Ureter (tissue), 1 donor: ENCODE results near the gene GPR25. TPM values are rescaled to one million over a fixed set of nuclear protein-coding genes. Genes with fewer than 3 reads are reported as not detected.

Experiments used
- DNase-seq: peaks from one replicate; pipeline ENCODE4 v3.0.0-alpha.2; 2020; ENCODE audit warnings: low spot score
- total RNA-seq: library from RNA; stranded (reverse); gene quantifications from one replicate; pipeline ENCODE4 v1.2.4, GENCODE V29; 2023
- donor health status: DM: yes; HTN: yes; CAD: no.

Gene GPR25, protein sequence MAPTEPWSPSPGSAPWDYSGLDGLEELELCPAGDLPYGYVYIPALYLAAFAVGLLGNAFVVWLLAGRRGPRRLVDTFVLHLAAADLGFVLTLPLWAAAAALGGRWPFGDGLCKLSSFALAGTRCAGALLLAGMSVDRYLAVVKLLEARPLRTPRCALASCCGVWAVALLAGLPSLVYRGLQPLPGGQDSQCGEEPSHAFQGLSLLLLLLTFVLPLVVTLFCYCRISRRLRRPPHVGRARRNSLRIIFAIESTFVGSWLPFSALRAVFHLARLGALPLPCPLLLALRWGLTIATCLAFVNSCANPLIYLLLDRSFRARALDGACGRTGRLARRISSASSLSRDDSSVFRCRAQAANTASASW
- total RNA-seq = not detected

GRCh38 chr1:200872446-200873115, at the start of gene GPR25:
GPR25 (plus strand) TSS chr1:200872981; CDS start chr1:200873038, 57 bp downstream.
- no peak for DNase-seq

DNA sequence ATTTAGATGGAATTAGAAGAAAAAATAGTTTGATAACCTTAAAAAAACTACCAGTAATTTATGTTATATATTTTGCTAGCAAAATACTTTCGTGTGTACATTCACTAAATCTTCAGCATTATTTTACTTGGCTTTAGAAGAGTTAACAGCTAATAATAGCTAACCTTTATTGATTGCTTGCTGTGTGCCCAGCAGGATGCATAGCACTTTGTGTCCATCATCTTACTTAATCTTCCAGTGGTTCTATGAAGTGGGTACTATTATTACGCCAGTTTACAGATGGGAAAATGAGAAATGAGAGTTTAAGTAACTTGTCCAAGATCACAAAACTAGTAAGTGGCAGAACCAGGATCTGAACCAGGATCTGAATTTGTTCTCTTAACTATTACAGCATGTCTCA, 41.7 kb upstream of the GPR25 start:
- DNase-seq = no peak

GRCh38 chr1:200834383-200834782, 38.4 kb upstream of the GPR25 start:
- no peak for DNase-seq

GRCh38 chr1:200836213-200836612, 36.6 kb upstream of the GPR25 start:
- no peak for DNase-seq

- no peak for DNase-seq
Measured at GRCh38 chr1:200837931-200838571, 34.7 kb upstream of the GPR25 start.

GRCh38 chr1:200838676-200839445, 33.9 kb upstream of the GPR25 start:
- DNase-seq = no peak

DNA sequence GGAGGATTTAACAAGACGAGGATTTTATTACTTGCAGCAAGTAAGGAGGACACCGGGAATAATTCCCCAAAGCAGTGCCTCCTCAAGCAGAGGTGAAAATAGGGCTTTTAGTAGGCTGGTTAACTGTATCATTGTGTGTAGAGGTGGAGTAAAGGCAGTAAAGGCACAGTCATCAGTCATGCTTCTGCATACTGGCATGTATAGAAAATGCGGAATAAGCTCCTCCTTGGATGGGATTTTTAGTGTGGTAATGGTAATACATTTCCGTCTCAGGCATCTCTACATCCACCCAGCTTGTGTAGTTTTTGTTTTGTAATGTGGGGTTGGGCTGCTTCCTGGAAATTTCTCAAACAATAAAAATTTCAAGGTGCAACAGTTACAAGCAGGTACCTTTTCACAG, 27.4 kb upstream of the GPR25 start:
- DNase-seq = no peak

GRCh38 chr1:200846398-200846797, 26.4 kb upstream of the GPR25 start:
- no peak for DNase-seq

- DNase-seq = no peak
Measured at GRCh38 chr1:200849430-200849829, 23.4 kb upstream of the GPR25 start.

GRCh38 chr1:200850554-200850953, 22.2 kb upstream of the GPR25 start:
- no peak for DNase-seq

DNA sequence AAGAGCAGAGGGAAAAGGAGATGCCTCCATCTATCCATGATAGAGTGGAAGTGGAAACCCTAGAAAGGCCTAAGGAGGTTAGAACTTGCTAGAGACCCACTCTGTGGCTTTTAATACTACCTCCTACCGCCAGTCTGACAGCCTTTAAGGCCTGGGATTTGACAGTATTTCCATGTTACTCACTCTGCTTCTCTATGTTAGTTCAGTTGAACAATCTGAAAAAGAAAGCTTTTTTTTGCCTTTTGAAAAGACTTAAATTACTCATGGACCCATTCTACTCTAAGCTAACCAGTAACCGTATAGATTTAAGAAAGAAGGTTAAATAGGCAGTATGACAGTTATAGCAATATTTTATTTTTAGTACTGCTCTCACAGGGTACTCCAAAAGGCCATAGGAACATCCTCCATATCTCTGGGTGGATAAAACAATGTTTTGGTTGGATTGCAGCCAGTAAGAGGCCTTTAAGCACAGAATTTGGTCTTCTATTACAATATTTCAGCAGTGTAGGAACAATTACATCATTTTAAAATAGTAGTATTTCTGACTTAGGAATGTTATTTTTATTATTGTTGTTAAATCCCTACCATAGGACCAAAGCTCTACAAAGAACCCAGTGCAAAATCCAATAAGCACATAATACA, 15.9 kb upstream of the GPR25 start:
- no peak for DNase-seq

DNA sequence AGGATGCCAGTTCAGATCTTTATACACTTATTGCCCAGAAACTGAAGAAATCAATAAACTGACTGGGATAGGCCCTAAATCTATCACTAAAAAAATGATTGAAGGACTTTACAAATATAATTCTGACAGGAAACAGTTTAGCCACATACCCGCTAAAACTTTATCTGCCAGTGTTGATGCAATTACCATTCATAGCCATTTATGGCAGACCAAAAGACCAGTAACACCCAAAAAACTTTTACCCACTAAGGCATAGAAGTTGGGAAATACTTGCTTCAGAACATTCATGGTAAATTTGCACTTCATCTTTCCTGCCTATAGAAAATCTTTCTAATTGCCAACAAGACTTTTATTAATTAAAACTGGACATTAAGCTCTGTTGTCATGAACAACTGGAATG, 15.0 kb upstream of the GPR25 start:
- no peak for DNase-seq

DNA sequence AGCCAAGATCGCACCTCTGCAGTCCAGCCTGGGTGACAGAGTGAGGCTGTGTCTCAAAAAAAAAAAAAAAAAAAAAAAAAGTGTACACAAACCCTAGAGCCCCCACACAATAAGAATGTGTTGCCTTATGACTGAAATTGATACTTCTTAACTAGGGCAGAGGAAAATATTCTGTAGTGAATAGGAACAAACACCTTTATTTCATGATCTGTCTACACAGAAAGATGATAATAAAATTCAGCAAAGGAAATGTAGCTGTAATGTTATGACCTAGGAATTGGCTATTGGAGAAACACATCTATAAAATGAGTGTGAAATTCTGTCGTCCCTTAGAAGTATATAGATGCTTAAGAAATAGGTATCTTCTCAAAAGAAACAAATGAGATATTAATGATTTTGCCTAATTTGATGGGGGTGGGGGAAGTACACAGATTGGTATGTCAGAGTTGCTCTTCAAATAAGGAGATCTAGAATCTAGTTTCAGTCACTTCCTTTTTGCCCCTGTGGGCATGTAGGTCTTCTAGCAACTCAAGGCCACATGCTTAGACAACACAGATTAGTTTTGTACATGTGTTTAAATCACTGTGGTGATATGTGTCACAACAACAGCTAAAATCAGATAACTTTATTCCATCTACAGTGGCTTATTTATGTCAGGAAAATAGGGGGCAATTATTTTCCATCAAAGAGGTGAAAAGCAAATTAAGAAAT, 10.7 kb upstream of the GPR25 start:
- DNase-seq = no peak

- DNase-seq = no peak
Measured at GRCh38 chr1:200862713-200863415, 9.9 kb upstream of the GPR25 start.

GRCh38 chr1:200866116-200866515, 6.7 kb upstream of the GPR25 start:
- no peak for DNase-seq

DNA sequence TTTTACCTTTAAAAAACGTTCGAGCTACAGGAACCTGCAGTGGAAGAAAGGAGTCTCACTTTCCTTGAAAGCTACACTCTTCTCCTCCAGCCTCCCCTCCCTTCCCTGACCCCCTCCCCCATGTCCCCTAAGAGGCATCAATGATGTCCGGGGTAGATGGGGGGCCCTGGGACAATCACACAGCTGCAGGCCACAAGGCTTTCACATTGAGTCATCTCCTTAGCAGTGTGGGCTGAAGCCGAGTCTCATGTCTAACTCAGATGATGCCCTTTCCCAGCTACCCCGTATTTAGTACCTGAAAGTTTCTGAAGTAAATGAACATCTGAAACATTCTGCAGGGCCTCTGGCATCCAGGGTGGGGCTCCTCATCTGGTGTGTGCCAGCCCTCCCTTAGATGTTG, 6.3 kb upstream of the GPR25 start:
- no peak for DNase-seq

GRCh38 chr1:200867018-200867811, 5.6 kb upstream of the GPR25 start:
- DNase-seq = no peak

DNA sequence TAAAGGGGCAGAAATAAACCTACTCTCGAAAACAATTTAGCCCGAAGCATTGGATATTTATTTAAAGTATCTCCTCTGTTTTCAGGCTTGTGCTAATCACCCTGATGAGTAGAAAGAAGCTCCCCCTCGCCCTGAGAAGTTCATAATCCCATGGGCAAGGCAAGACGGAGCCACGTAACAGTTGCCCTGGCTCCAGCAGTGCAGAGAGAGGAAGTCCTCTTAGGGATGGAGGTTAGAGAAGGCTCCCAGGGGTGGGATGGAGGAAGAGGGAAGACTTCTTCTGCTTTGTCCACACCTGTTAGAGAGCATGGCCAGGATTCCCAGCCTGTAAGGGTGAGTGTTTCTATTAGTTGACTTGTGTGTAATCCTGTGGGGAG, 3.4 kb upstream of the GPR25 start:
- DNase-seq = no peak

- no peak for DNase-seq
Measured at GRCh38 chr1:200869753-200870391, 2.9 kb upstream of the GPR25 start.
